Smooth muscle cell (in vitro differentiated cells): ENCODE results near the gene PCSK9. TPM values are rescaled to one million over a fixed set of nuclear protein-coding genes. Genes with fewer than 3 reads are reported as not detected.

Source experiments
- DNase-seq: peaks from one replicate; lab custom pipeline; 2025; ENCODE audit not compliant: unreplicated experiment; lab: John Stamatoyannopoulos, UW
- H2AFZ ChIP-seq: fragments of 200-600 bp; sonication (generic); 2 replicates; pipeline ENCODE4 v1.6.0; 2016; ENCODE audit warnings: antibody characterized with exemption, low read depth, mild to moderate bottlenecking
- H3F3A ChIP-seq: fragments of 200-600 bp; sonication (generic); 2 replicates; pipeline ENCODE4 v1.6.0; 2017; ENCODE audit warnings: antibody characterized with exemption, low read depth
- H3K27ac ChIP-seq: fragments of 200-600 bp; sonication (generic); 2 replicates; pipeline ENCODE4 v1.5.1; 2016; ENCODE audit warnings: low read depth, mild to moderate bottlenecking
- H3K27me3 ChIP-seq: fragments of 200-600 bp; sonication (generic); 2 replicates; pipeline ENCODE4 v1.6.1; 2016; ENCODE audit warnings: low read depth, mild to moderate bottlenecking
- H3K36me3 ChIP-seq: fragments of 200-600 bp; sonication (generic); 2 replicates; pipeline ENCODE4 v1.5.1; 2016; ENCODE audit warnings: low read depth
- H3K4me1 ChIP-seq: fragments of 200-600 bp; sonication (generic); 2 replicates; pipeline ENCODE4 v1.5.1; 2016; ENCODE audit warnings: low read depth
- H3K4me2 ChIP-seq: fragments of 200-600 bp; sonication (generic); 2 replicates; pipeline ENCODE4 v1.6.0; 2016; ENCODE audit warnings: mild to moderate bottlenecking
- H3K4me3 ChIP-seq: fragments of 200-600 bp; sonication (generic); 2 replicates; pipeline ENCODE4 v1.5.1; 2016; ENCODE audit warnings: mild to moderate bottlenecking
- H3K79me2 ChIP-seq: fragments of 200-600 bp; sonication (generic); 2 replicates; pipeline ENCODE4 v1.6.0; 2016; ENCODE audit warnings: low read depth, mild to moderate bottlenecking
- H3K9ac ChIP-seq: fragments of 200-600 bp; sonication (generic); 2 replicates; pipeline ENCODE4 v1.6.0; 2016; ENCODE audit warnings: low read depth
- H3K9me3 ChIP-seq: fragments of 200-600 bp; sonication (generic); replicated peaks from 2 replicates; pipeline ENCODE4 v1.5.1; 2016; ENCODE audit warnings: low read depth
- H4K20me1 ChIP-seq: fragments of 200-600 bp; sonication (generic); 2 replicates; pipeline ENCODE4 v1.6.0; 2016; ENCODE audit warnings: low read depth
- CTCF ChIP-seq: fragments of 200-600 bp; sonication (generic); IDR thresholded peaks from 2 replicates; pipeline ENCODE4 v1.5.1; 2017; ENCODE audit warnings: borderline replicate concordance, mild to moderate bottlenecking, antibody characterized with exemption; ENCODE audit not compliant: insufficient read depth, poor library complexity, severe bottlenecking
- WGBS: methylation state at CpG from one replicate; pipeline ENCODE4 v1.1.7; 2016; ENCODE audit warnings: low lambda C conversion rate; 5-methylcytosine and 5-hydroxymethylcytosine counted together
- polyA plus RNA-seq: library from polyadenylated mRNA; unstranded; fragments of >200 nt; fragmentation: Nextera tagmentation; extraction: Ambion mirVana; gene quantifications from 2 replicates; pipeline ENCODE4 v1.2.1, GENCODE V29; 2016
- total RNA-seq: library from RNA; depleted of rRNA; stranded (reverse); fragments of >200 nt; gene quantifications from 2 replicates; pipeline ENCODE4 v1.2.3, GENCODE V29; 2014

The PCSK9 gene
- total and polyA plus RNA-seq, 2 experiments from 2014 or later = 0.18 to 0.70 TPM

DNA sequence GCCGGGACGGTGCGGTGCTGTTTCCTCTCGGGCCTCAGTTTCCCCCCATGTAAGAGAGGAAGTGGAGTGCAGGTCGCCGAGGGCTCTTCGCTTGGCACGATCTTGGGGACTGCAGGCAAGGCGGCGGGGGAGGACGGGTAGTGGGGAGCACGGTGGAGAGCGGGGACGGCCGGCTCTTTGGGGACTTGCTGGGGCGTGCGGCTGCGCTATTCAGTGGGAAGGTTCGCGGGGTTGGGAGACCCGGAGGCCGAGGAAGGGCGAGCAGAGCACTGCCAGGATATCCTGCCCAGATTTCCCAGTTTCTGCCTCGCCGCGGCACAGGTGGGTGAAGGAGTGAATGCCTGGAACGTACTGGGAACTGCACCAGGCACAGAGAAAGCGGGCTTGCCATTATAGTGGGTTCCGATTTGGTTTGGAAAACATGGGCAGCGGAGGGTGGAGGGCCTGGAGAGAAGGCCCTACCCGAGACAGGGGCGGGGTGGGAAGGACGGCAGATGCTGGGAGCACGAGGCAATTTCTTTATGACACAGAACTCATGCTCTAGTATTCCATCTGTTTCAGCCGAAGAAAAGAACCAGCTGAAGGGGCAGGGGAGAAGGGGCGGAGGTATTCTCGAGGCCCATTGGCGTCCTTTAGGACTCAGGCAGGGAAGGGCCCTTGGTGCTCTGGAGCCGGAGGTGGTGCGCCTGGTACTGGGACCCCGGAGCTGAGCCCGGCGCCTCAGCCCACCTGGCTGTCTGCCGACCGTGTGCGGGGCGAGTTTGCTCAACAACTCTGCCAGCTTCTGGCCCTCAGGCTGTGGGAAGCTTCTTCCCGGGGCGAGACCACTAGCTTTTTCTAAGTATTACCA lies 960 bp downstream of the PCSK9 start:
- Histone ChIP-seq H3K4me3 (peak overlapping the region; percentile 46), H3K36me3 (no peaks in the 10 kb centered on the region)

DNA sequence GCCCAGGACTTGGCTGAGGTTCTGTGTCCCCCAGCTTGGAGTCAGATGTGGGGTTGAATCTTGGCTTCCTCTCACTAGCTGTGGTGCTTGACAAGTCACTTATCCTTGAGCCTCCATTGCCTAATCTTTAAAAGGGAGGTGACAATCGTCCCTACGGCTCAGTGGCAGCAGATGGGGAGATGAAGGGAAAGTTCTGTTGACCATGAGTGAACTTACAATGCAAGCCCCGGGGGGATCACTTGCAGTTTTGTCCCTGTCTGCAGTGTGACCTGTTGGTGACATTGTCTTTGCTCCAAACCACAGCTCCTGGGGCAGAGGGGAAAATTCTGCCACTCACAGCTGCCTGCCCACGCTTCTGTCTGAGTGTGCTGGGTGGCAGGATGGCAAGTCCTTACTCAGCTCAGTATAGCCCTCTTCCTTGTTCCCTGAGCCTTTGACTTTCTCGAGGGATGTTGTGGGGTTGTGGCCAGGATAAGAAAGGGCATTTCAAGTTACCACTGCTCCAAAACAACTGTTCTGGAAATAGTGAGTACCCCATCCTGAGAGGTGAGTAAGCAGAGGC lies 1.7 kb downstream of the PCSK9 start:
- 44% methylated on average over 5 of the region's 5 CpGs for WGBS
- H3K9me3 ChIP-seq = no peaks in the 10 kb centered on the region

More for the DNA sequence above, 960 bp downstream of the PCSK9 start:
- Histone ChIP-seq H2AFZ (no peak overlapping the region), H3K9ac (no peak overlapping the region), H3K4me1 (peaks cover 11% of the 10 kb centered on the region), H3K27me3 (peaks cover 75% of the 10 kb centered on the region), H3K4me2 (peak overlapping the region; percentile 85), H3F3A (no peaks in the 10 kb centered on the region), H4K20me1 (no peaks in the 10 kb centered on the region), H3K79me2 (no peaks in the 10 kb centered on the region), H3K9me3 (no peaks in the 10 kb centered on the region), H3K27ac (no peak overlapping the region)
- no peak for TF ChIP-seq CTCF
- no peak for DNase-seq
- 6% methylated on average over 44 of the region's 49 CpGs for WGBS

GRCh38 chr1:55041613-55042012 lies 2.3 kb downstream of the PCSK9 start:
- Histone ChIP-seq H3K36me3 (no peaks in the 10 kb centered on the region), H3F3A (no peaks in the 10 kb centered on the region), H2AFZ (no peak overlapping the region), H3K4me1 (peaks cover 11% of the 10 kb centered on the region), H3K4me2 (no peak overlapping the region), H4K20me1 (no peaks in the 10 kb centered on the region), H3K9ac (no peak overlapping the region), H3K27ac (no peak overlapping the region), H3K4me3 (peak overlapping the region; percentile 46), H3K9me3 (no peaks in the 10 kb centered on the region), H3K79me2 (no peaks in the 10 kb centered on the region), H3K27me3 (peaks cover 62% of the 10 kb centered on the region)
- WGBS = 85% methylated on average over 3 of the region's 3 CpGs
- TF ChIP-seq CTCF = no peak
- no peak for DNase-seq

More for the DNA sequence above, 1.7 kb downstream of the PCSK9 start:
- H3F3A ChIP-seq = no peaks in the 10 kb centered on the region
- no peaks in the 10 kb centered on the region for H3K79me2 ChIP-seq
- no peak overlapping the region for H3K27ac ChIP-seq
- no peaks in the 10 kb centered on the region for H4K20me1 ChIP-seq
- H3K27me3 ChIP-seq = peaks cover 68% of the 10 kb centered on the region
- H3K9ac ChIP-seq = no peak overlapping the region
- no peak for TF ChIP-seq CTCF
- no peak for DNase-seq
- H3K4me1 ChIP-seq = peaks cover 11% of the 10 kb centered on the region
- H3K4me2 ChIP-seq = no peak overlapping the region
- no peak overlapping the region for H2AFZ ChIP-seq
- H3K4me3 ChIP-seq = peak overlapping the region; percentile 46
- H3K36me3 ChIP-seq = no peaks in the 10 kb centered on the region
